Neutrophil (primary cell): ENCODE measurements around the gene TGDS.

ENCODE experiments used
- H3K27ac ChIP-seq: fragments of 200-600 bp; sonication (generic); 2 replicates; pipeline ENCODE4 v1.5.1; 2016; ENCODE audit warnings: mild to moderate bottlenecking, moderate library complexity
- H3K27me3 ChIP-seq: fragments of 200-600 bp; sonication (generic); 2 replicates; pipeline ENCODE4 v1.6.0; 2016; ENCODE audit warnings: mild to moderate bottlenecking
- H3K36me3 ChIP-seq: fragments of 200-600 bp; sonication (generic); 2 replicates; pipeline ENCODE4 v1.5.1; 2017
- H3K4me1 ChIP-seq, 2 experiments: fragments of 200-600 bp in 1 of 2; sonication (generic) in 1 of 2; 1 replicate in 1 of 2; 2 replicates in 1 of 2; pipeline versions ENCODE4 v1.5.1 to v1.6.1; 2013 to 2016; ENCODE audit warnings: low read depth in 1 of 2, low read length in 1 of 2, mild to moderate bottlenecking in 1 of 2, moderate library complexity in 1 of 2; ENCODE audit not compliant: control insufficient read depth in 1 of 2, insufficient read depth in 1 of 2
- H3K4me3 ChIP-seq, 2 experiments: fragments of 200-600 bp in 1 of 2; sonication (generic) in 1 of 2; 1 replicate in 1 of 2; 2 replicates in 1 of 2; pipeline ENCODE4 v1.5.1; 2013 to 2016; ENCODE audit warnings: low read depth in 1 of 2, low read length in 1 of 2, mild to moderate bottlenecking in 1 of 2, moderate library complexity in 1 of 2
- H3K9me3 ChIP-seq: fragments of 200-600 bp; sonication (generic); 2 replicates; pipeline ENCODE4 v1.5.1; 2016
- TF ChIP-seq, protein P1 (sequence below): fragments of 200-600 bp; sonication (generic); IDR thresholded peaks from 2 replicates; pipeline ENCODE4 v1.5.1; 2016; ENCODE audit warnings: antibody characterized with exemption

TGDS gene

DNA sequence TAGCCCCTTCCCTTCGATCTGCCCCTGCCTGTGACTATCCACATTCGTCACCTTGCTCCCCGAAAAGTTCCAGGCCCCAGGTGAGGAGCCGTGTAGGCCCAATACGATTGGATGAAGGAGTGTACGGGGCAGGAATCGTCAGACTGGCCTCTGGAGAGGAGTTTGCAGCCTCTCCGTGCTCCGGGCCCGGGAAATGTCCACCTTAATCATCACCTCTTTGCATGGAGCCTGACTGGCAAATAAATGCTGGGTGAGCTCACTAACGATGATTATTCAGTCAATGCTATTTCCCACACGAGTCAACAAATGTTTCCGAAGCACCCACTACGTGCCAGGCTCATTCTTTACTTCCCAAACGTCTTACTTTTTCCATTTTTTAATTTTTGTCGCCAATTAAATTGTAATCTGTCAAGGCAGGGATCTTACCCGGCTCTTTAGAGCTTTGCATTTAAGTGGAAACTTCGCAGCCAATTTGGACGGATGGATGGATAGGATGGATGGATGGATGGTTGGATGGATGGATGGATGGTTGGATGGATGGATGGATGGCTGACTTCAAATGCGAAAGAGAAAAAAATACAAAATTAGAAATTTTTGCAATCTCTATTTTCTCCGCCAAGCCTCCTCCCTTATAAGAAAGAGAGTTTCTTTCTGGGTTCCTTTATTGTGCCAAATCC lies 45.8 kb downstream of the TGDS start:
- Histone ChIP-seq H3K27me3 (peaks cover 59% of the 10 kb centered on the region), H3K4me3 (peak overlapping the region; percentile 61 to 66), H3K27ac (no peak overlapping the region), H3K9me3 (no peaks in the 10 kb centered on the region), H3K4me1 (peaks cover 0 to 13% of the 10 kb centered on the region in 2 experiments), H3K36me3 (no peaks in the 10 kb centered on the region)
- TF ChIP-seq, protein P1, sequence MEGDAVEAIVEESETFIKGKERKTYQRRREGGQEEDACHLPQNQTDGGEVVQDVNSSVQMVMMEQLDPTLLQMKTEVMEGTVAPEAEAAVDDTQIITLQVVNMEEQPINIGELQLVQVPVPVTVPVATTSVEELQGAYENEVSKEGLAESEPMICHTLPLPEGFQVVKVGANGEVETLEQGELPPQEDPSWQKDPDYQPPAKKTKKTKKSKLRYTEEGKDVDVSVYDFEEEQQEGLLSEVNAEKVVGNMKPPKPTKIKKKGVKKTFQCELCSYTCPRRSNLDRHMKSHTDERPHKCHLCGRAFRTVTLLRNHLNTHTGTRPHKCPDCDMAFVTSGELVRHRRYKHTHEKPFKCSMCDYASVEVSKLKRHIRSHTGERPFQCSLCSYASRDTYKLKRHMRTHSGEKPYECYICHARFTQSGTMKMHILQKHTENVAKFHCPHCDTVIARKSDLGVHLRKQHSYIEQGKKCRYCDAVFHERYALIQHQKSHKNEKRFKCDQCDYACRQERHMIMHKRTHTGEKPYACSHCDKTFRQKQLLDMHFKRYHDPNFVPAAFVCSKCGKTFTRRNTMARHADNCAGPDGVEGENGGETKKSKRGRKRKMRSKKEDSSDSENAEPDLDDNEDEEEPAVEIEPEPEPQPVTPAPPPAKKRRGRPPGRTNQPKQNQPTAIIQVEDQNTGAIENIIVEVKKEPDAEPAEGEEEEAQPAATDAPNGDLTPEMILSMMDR, result no peak

DNA sequence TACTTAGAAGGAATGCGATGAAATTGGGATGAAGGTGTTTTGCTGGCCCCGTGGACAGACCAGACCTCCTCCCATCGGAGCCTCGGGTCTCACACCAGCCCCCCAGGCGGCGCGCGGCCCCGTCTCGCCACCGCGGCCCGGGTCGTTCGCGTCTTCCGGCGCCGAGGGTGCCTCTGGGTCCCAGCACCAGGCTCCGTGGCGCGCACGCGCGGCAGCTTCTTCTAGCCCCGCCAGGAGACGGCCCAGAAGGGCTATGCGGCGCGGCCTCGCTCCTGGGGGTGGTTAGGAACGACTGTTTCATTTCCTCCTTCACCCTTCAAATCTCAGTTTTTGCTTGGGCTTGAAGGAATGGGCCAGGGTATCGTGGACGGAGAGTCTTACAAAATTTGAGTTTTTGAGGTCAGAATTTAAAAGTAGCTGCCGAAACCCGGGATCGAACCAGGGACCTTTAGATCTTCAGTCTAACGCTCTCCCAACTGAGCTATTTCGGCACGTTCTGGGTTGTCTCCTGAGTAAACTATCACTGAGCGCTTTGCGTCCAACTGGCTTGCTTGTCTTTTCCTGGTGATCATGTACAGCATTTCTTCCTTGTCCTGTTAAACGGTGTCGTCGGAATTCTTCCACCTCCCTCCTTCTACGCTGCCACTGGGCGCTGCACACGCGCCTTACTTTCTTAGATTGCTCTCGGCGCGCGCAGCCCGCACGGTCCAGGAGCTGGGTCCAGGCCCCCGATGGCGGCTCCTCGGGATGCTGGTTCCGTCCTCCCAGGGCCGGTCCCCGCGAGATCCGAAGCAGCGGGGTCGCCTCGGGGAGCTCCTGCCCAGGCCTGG lies 46.5 kb downstream of the TGDS start:
- Histone ChIP-seq H3K36me3 (no peaks in the 10 kb centered on the region), H3K4me3 (peak overlapping the region; percentile 61 to 66), H3K27ac (no peak overlapping the region), H3K9me3 (no peaks in the 10 kb centered on the region), H3K27me3 (peaks cover 59% of the 10 kb centered on the region), H3K4me1 (peaks cover 0 to 13% of the 10 kb centered on the region in 2 experiments)
- TF ChIP-seq, protein P1, result no peak

DNA sequence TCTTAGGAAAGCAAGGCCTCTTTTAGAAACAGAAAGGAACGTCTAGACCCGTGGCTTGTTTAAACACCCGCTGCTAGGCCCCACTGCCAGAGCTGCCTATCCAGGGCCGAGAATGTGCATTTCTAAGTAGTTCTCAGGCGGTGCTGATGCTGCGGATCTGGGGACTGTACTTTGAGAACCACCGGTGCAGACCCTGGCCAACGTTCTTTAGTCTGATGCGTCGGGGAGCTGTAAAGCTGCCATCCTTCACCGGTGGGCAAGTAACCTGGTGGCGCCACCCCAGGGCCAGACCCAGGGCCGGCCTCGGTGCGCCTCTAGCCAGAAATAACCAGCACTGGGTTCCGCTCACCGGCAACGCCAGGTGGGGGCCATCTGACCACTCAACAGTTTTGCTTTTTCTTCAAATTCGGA lies 47.1 kb downstream of the TGDS start:
- no peak overlapping the region for H3K27ac ChIP-seq
- H3K4me1 ChIP-seq, result peaks cover 0 to 13% of the 10 kb centered on the region in 2 experiments
- H3K36me3 ChIP-seq, result no peaks in the 10 kb centered on the region
- TF ChIP-seq, protein P1, result no peak
- peaks cover 62% of the 10 kb centered on the region for H3K27me3 ChIP-seq
- H3K4me3 ChIP-seq, result peak overlapping the region; percentile 61 to 66
- no peaks in the 10 kb centered on the region for H3K9me3 ChIP-seq

DNA sequence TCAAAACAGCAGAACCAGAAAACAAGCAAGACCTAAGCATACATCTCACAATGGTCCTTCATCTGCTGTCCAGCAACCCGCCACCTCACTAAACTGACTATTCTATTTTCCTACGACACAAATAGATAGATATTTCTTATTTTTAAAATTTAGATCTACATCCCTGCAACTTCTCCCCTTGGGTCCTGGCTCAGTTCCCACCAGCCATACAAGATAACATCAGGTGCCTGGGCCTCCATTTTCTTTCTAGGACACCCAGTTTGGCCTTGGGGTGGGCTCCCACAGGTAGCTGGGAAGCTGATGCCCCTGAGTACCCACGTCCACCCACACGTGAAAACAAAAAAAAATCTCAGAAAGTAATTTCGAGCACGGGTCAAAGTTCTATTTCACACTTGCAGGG lies 47.6 kb downstream of the TGDS start:
- Histone ChIP-seq H3K9me3 (no peaks in the 10 kb centered on the region), H3K36me3 (no peaks in the 10 kb centered on the region), H3K27me3 (peaks cover 62% of the 10 kb centered on the region), H3K27ac (no peak overlapping the region), H3K4me3 (peak overlapping the region; percentile 61 to 66), H3K4me1 (peaks cover 0 to 13% of the 10 kb centered on the region in 2 experiments)
- TF ChIP-seq, protein P1, result no peak

DNA sequence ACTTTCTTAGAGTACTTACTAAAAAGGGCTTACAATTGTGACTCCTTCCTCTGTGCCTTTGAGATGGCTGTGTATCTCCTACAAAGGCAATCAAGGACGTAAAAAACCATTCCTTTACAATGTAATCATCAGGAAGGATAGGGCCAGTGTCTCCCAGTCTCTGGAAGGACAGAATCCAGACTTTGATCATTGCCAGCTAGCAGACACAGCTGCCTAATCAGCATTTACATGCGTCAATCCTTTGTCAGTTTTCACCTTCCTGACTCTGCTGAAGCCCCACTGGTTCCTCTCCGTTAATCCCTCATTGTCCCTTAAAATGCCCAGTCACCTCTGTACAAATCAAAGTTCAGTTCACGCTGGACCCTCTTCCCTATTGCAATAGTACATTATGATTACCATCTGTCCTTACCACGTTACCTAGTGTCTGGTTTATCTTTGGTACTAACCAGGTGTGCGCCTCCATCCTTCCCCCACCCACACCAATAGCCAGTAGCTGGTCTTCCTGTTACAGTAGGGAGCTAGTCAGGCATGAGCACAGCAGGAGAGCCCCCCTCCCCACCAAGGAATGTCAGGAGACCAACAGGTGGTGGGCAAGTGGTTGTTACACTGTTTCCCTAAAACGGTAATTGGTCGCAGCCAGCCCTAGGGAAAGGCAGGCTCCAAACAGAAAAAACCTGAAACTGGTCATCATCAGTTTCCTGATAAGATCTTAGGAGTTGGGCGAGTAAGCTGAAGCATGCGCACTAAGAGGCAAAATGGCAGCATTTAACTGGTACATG lies 49.7 kb downstream of the TGDS start:
- Histone ChIP-seq H3K4me1 (peaks cover 0 to 13% of the 10 kb centered on the region in 2 experiments), H3K27ac (no peak overlapping the region), H3K36me3 (no peaks in the 10 kb centered on the region), H3K27me3 (peaks cover 41% of the 10 kb centered on the region), H3K9me3 (no peaks in the 10 kb centered on the region), H3K4me3 (no peak overlapping the region)
- TF ChIP-seq, protein P1, result no peak
